HG02973 (cell line): ENCODE results near the gene SPECC1.
"Not testable (repeated sequence)": the region's sequence is repeated elsewhere in the genome, so short reads cannot be mapped to it uniquely, and the experiment has no call there.

Experiments used
- ATAC-seq: cut with Tn5 transposase; IDR thresholded peaks from one replicate; pipeline ENCODE4 v1.9.1; 2021; ENCODE audit warnings: moderate library complexity; ENCODE audit not compliant: unreplicated experiment

Gene SPECC1

DNA sequence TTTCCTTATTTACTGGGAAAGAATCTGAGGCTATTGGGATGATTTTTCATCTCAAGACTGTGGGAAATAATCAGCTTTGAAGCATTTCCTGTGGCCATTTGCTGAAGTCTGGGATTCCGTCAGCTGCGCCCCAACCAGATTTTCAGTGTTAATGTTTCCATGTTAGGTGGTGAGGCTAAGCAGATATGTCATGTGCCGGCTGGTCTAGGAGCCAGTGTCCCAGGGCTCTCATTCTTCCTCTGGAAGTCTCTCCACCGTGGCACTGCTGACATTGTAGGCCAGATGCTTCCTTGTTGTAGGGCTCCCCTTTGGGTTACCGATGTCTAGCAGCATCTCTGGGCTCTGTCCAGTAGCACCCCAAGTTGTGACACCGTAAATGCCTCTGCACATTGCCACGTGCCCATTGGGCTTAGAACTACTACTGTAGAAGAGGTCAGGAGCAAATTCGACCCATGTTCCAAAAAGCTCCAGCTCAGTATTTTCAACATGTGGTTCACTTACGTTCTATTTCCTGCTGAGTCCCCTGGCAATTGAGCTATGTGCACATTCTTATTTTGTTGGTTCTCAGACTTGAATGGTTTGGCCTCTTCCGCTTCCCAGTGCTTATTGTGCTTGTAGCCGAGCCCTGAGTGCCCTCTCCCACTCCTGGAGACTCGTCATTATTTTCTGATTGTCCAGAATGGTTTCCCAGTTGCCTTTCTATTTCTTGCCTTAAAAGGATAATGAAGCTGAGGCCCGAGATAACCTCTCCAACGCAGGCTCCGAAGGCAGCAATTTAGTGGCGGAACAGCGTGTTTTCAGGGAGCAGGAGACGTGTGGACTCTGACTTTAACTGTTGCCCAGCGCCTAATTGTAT is 82.2 kb downstream of the SPECC1 start:
- ATAC-seq: no peak

DNA sequence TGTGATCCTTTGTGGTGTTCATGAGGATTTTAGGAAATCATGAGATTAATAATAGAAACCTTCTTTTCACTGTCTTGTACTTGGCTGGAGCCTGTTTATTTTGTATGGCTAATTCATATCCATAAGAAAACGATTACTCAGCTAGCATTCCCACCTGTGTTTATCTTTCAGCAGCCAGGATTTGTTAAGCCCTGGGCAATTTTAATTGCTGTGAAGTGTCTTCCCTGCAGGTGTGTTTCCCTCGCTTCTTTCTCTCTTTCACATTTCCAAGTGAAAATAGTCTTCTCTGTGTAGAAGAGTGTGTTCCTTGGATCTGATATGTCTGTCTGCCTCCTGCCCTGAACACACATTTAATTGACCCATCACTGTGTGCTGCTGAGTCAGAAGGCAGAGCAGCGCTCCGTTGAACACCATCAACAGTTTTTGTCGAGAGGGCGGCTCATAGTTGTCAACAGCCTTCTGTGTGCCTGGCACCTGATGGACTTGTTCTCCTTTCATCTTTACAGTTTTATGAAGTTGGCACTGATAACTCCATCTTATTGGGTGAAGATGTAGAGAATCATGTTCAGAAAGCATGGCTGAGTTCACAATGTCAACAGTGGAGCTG is 83.2 kb downstream of the SPECC1 start:
- no peak for ATAC-seq

DNA sequence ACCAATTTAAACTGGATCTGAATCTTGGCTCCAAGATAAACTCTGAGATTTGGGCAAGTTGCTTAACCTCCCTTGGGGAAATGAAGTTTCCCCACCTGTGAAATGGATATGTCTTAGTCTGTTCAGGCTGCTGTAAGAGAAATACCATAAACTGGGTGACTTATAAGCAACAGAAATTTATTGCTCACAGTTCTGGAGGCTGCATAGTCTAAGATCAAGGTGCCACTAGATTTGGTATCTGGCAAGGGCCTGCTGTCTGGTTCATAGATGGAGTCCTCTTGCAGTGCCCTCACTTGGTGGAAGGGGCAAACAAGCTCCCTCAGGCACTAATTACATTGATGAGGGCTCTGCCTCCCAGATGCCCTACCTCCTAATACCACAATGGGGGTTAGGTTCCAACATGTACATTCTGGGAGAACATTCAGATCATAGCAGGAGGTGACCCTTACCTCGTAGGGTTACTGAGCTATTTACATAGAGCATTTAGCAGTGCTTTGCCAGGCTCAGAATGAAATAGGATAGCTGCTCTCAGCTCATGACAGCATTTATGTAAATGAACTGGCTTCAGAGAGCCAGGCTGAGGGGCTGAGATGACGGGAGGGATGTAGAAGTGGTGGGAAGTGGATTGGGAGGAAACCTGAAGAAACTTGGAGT is 83.9 kb downstream of the SPECC1 start:
- no peak for ATAC-seq

DNA sequence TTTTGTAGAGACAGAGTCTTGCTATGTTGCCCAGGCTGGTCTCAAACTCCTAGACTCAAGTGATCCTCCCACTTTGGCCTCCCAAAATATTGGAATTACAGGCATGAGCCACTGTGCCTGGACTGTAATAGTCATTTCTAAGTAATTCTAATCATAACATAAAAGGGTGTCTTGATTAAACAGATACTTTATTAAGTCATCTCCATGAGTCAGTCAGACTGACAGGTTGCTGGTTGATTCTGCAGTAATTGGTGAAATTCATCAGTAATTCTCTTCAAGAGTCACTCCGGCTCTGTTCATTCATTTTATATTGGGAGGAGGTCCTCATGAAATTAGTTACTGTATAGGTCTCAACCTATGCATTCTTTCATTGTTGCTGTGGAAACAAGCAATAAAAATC is 85.6 kb downstream of the SPECC1 start:
- ATAC-seq: no peak

DNA sequence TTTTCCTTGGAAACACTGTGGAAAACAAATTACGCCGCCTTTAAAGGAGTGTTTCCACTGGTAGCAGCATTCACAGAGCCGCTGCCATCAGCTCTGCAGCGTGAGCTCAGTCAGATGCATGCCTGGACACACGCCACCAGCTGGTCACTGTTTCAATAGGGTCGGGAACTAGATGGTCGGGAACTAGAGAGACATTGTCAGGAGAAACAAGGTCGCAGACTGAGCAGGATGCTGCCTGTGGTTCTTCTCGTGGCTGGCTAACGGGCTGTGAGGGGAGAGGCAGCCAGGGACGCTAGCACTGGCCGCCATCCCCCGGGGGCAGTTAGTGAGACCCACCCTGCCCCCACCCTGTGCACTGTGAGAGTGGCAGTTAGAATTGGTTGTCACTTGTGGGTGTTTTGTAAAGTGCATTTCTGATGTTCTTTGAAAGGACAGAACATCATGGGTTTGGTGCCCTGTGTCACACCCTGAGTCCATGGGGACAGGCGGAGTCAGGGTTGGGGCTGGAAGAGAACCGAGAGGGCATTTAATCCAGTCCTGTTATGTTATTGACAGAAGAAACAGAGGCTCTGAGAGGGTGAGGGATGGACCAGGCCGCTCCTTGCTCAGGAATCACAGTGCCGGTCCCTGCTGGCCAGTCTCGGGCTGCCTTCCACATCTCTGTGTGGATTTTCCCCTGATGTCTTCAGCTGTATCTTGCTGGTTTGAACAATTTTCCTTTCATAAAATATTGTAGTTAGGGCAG is 86.3 kb downstream of the SPECC1 start:
- no peak for ATAC-seq

DNA sequence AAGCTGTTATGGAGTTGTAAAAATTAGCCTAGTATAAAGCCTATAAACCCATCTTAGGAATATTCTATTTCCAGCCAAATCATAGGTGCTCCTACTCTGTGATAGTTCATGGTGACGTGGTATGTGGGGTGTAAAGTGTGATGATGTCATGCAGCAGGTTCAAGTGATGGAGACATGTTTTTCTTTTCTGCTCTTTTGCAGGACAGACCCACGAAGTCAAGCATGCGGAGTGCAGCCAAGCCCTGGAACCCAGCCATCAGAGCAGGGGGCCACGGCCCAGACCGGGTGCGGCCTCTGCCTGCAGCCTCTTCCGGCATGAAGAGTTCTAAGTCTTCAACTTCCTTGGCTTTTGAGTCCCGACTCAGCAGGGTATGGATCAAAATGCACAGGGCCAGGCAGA is 87.3 kb downstream of the SPECC1 start:
- ATAC-seq: no peak

DNA sequence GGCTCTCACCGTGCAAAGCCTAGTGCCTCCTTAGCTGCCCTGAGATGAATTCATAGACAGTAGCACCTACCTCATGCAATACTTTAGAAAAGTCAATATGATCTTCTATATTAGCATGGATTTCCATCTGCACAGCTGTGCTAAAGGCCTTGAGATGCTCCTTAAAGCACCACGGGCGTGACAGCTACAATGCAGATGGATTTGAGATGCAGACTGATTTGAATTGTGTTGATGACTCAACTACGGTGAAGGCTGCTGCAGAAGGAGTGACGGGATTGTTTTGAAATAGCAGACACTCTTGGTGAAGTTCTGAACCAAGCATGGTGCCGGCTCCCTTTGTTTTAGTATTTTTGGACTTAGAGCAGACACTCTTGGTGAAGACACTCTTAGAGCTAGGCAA is 88.2 kb downstream of the SPECC1 start:
- ATAC-seq: no peak

DNA sequence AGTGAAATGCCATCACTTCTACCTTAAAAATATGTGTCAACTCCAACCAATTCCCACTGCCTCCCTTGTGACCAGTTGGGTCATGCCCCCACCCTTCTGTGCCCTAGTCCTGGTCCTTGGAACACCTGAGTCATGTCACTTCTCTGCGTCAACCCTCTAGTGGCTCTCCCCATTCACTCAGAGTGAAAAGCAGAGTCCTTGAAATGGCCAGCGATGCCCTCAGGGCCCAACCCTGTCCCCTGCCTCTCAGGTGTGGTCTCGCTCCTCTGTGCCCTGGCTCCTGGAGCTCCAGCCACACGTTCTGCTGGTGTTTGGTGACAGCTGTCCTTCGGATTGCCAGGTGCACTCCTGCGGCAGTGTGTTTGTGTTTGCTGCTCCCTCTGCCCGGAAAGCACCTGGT is 89.2 kb downstream of the SPECC1 start:
- ATAC-seq: no peak

DNA sequence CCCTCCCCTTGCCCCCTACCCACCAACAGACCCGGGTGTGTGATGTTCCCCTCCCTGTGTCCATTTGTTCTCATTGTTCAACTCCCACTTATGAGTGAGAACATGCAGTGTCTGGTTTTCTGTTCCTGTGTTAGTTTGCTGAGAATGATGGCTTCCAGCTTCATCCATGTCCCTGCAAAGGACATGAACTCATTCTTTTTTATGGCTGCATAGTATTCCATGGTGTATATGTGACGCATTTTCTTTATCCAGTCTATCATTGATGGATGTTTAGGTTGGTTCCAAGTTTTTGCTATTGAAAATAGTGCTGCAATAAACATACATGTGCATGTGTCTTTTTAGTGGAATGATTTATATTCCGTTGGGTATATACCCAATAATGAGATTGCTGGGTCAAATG is 91.6 kb downstream of the SPECC1 start:
- ATAC-seq: not testable (repeated sequence)

DNA sequence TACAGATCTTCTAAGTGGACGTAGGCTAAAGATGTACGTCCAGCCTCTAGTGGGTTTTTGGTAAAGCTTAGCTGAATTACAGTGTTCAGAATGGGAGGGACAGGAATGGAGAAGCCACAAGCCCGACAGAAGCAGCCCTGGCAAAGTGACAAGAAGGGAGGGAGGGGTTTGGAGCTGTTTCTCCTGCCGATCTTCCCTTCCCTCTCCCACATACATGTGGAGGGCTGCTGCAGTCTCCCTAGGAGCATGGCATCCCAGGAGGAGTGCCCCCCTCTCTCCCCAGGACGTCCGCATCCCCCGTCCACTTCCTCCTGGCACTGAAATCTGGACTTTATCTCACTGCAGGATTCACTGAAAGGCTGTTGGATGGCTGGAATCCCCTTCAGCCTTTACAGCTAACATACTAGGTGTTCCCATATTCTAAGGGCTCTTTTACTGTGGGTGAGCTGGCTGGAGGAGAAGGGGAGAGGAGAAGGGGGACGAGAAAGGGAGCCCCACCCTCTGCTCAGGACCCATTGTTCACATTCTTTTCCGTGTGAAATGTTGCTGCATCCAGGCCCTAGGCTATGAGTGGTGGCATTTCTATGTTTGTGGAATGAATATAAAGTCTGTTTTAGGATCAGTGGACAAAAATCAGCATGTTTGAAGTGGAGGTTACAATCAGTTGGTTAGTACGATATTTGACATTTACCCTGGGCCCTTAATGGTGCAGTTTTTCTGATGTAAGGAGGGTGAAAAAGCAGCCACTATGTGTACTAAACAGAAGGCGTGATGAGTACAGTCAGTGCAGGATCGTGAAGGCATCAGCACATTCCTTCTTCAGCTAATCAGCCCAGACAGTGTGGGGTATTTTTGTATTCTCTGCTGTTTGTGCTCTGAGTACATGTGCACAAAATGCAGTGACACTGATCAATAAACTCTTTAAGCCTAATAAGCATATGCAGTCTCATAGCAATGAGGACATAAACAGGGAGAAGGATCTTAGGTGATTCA is 94.6 kb downstream of the SPECC1 start:
- no peak for ATAC-seq

DNA sequence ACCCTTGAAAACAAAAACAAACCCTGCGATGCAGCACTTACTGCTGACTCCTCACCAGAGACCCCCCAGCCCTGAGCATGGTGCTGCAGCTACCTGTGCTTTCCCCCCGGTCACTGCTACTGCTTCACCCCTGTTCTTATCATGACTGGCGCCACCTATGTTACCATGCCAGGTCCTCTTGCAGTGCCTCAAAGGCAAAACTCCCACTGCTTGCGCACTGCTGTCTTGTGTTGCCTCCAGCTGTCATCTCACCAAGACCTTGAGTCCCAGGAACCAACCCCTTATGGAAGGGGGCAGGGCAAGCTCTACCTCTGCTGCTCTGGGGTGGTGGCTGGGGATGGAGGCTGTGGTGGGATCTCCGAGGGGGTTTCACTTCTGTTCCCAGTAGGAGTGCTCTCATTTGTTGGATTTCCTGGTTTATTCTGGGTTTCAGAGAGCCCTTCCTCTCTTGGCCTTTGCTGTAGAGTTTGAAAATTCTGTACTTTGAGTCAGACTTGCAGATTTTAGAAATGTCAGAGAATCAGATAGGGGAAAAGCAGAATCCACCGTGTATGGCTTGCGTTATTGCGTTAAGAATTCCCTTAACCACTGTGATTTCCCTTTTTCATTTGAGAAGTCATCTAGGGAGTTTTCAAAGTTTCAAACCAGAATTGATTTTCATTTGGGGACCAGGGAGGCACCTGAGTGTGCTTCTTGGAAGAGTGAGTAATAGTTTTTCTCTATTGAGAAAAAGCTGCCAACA is 96.6 kb downstream of the SPECC1 start:
- no peak for ATAC-seq

DNA sequence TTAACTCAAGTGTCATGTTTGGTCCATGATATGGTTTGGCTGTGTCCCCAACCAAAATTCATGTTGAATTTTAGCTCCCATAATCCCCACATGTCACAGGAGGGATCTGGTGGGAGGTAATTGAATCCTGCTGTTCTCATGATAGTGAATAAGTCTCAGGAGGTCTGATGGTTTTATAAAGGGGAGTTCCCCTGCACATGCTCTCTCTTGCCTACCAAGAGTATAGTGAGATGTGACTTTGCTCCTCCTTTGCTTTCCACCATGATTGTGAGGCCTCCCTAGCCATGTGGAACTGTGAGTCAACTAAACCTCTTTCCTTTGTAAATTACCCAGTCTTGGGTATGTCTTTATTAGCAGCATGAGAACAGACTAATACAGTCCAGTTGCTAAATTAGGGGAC is 97.3 kb downstream of the SPECC1 start:
- not testable (repeated sequence) for ATAC-seq

DNA sequence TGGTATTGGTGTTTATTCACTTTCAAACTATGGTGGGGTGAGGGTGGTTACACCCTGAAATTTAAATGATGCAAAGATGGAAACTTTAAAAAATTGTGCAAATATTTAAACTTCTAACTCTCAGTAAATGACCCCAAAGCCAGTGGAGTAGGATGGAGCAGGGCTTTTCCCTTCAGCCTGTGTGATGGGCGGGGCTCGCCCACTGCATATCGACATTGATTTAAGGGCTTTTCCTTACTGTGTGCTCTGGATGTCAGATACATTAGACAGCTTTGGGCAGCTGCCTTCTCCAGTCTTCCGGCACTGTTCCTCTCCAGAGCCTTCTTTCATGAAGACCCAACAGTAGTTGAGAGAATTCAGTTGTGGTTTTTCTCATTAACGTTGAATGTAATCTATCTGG is 99.9 kb downstream of the SPECC1 start:
- no peak for ATAC-seq

DNA sequence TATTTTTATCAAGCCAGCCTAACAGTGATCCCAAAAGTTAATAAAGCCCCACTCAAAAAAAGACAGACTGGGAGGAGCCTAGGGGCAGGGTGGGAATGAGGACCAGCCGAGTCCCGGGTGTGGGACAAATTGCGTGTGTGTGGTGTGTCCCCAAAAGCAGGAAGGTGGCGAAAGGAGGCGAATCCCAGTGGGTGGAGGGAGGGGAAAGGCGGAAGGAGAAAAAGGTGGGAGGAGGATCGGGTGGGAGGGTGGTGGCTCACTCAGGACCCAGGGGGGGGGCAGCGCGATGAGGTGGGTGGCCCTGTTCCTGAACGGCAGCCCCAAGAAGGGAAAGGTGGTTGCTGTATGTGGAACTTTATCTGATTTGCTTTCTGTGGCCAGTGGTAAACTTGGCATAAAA is 102.4 kb downstream of the SPECC1 start:
- no peak for ATAC-seq

DNA sequence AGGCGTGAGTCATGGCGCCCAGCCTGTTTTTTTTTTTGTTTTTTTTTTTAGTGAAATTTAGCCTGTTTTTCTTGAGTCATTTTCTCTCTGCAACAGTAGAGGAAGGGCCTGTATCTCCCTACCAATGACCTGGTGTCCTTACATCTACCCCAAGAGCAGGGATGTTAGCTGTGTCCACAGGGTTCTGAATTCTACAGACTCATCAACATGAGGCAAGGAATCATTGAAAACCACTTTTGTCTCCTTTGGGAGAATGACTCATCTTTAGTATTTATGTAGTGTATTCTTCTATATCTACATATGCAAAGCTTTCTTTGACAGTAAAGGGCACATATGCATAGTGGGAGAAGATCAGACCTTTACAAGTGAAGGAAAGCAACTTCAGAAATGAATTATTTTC is 105.3 kb downstream of the SPECC1 start:
- ATAC-seq: no peak

DNA sequence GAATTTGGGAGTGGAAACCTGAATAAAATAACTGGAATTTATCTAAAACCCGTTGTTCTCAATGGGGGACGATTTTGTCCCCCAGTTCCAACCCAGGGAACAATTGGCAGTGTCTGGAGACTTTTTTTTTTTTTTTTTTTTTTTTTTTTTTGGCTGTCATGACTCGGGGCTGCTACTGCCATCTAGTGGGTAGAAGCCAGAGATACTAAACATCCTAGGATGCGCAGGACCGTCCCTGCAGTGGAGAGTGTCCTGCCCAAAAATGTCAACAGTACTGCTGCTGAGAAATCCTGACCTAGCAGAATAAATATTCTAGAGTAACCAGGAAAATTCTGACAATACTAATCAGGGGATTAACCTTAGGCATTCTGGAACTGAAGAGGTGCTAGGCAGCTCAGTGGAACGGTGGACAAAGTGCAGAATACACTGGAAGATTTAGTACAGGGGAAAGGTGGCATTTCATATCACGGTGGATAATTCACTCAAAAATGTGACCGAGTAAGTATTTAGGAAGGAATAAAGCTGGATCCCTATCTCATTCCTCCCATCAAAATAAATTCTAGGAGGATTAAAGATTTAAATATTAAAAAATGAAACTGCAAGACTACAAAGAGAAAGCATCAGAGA is 107.6 kb downstream of the SPECC1 start:
- ATAC-seq: no peak

DNA sequence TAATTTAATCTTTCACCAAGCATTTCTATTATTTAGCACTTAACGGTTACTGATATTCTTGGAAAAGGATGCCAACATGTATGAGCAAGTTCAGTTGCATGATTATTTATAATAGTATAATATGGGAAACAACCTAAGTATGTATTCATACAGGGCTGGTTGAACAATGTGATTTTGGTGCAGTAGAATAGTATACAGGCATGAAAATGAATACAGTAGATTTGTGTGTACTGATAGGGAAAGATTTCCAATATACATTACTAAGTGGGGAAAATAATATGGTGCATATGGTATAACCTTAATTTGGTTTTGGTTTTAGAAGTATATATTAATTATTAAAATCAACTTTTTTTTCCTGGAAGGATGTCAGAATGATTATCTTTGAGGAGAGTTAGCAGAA is 109.1 kb downstream of the SPECC1 start:
- ATAC-seq: no peak

DNA sequence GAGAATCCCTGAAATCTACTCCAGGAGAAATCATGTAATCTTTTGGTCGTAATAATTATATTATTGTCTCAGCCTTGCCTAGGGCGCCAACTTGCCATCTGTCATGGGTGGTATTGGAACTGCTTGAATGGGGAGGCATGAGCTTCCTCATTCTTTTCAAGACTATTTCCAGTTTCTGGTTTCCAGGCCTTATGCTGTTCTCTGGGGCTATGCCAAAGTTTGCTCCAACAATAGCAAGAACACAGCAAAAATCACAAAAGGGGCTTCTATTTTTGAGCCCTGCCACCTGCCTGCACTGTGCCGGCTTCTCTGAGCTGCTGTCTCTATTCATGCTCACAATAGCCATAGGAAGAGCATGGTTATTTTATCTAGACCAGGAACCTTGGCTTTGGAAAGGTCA is 111.7 kb downstream of the SPECC1 start:
- no peak for ATAC-seq
